Inflammatory macrophage (primary cell): ENCODE measurements around the gene NLRC3.

Experiments
- DNase-seq, 2 donors: peaks; one replicate each; pipeline ENCODE4 v3.0.0-alpha.2; 2020 to 2022

Gene NLRC3

DNA sequence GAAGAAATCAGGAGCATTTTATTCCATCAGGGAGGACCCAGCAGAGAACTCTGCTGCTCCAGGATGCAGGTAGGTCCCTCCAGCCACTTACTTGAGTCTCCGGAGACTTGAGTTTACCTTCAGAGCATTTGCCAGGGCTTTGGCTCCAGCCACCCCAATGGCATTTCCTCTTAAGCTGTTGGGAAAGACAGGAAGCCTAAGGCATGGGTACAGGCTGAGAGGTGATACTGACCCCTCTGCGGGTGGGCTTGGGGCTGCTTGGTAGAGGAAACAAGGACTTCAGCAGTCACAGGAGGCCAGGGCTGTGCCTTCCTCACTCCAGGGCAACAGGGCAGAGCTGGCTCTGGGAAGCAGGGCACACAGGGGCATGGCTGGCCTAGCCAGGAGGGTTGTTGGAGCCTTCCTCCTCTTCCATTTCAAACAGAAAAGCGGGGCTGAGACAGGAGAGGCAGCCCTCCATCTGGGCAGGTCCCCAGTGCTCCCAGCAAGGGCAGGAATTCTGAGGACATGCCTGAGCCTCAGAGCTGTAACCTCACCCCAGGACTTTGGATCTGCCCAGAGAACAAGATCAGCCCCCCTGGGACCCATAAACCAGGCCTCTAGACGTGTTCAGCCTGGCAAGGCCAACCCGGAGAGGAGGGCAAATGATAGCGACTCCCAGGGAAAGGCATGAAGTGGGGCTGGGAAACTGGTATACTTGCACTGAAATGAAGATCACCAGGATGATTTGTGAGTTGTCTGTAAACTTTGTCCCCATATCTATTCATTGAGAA lies 34.4 kb downstream of the NLRC3 start:
- no peak for DNase-seq

DNA sequence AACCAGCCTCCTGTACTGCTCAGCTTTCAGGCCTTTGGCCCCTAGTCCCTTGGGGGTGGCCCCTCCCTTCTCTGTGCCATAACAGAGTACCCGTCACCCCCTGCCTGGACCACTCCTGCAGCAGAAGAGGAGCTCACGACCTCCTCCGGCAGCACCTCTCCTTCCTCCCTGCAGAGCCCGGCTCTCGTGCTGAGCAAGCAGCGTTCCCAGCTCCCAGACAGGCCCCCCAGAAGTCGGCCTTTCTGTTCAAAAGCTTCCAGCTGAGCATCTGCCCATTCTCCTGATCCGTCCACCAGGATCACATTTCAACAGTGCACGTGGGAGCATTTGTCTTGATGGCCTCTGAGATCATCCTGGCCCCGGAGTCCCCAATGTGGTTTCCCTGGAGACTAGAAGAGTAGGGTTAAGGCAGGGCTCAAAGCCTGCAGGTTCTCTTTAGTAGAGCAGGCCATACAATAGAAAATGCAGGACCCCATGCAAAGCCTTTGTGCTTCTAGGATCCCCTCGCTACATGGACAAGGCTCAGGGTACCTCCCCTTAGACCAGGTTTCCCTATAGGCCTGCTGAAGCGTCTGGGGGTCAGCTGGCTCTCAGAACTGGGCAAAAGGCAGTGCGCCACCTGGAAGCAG lies 35.6 kb downstream of the NLRC3 start:
- DNase-seq: no peak

DNA sequence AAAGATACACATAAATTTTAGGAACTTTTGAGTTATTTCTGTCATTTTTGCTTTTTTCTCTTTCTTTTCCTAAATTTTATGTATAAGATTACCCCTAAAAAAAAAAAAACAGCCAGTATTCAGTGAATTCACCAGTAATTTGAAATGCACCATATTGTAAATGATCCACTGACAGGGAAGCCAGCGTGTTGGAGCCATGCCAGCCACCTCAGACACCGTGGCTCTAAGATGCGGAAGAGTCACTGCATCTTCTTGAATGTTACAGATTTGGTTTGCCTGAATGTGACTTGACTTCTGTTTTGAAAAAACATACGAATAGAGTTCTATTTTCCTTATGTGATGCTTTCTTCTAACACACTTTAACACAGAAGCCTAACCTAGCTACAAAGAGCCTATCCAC lies 39.0 kb downstream of the NLRC3 start:
- no peak for DNase-seq

DNA sequence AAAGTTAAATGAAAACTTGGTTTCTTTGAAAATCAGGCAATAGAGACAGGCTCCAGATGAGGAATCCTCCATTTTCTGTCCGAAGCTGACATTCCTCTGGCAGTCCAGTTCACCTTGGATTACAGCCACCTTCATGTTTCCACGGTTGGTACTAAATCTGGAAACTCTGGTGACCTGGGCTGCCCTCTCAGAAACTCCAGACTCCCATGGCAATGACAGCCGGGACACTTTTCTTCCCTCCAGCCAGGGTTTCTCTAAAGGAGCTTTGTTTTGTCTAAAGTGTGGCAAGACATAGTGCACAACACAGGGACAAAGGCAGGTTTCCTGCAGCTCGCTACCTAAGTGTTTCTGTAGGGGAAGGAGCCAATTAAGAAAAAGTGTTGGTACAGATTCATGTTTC lies 40.4 kb downstream of the NLRC3 start:
- no peak for DNase-seq

DNA sequence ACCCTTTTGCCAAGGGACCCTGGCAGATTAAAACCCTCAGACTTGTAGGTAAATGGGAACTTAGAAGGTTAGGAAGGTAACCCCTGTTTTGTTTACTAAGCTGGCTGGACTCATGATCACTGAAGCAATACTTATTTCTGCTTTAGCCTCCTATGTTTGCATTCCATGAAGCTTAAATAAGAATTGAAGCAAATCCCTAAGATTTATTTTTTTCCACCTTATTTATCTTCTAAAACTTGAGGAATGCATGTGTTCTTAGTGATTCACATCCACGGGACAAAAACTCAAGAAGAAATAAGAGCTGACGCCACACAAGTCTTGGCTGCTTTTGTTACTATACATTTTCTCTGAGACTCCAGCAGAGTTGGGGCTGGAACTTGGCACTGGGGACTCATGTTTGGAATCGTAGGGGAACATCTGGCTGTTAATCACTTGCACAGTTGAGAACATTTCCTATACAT lies 40.9 kb downstream of the NLRC3 start:
- DNase-seq: no peak

DNA sequence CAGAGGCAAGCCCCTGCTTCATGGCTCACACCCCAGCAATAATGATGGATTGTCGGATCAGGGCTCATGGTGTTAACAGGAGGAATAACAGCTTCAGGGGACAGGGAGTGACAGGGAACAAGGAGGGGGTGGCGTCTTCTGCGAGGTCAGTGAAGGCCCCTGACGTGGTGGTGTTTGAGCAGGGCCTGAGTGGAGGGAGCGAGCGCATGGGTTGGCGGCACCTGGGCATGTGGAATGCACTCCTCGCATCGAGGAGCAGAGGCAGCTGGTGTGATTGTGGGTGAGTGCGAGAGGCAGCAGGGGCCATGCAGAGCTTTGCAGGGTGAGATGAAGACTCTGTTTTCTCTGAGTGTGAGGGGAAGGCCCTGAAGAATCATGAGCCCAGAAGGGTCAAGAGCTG lies 43.1 kb downstream of the NLRC3 start:
- no peak for DNase-seq

DNA sequence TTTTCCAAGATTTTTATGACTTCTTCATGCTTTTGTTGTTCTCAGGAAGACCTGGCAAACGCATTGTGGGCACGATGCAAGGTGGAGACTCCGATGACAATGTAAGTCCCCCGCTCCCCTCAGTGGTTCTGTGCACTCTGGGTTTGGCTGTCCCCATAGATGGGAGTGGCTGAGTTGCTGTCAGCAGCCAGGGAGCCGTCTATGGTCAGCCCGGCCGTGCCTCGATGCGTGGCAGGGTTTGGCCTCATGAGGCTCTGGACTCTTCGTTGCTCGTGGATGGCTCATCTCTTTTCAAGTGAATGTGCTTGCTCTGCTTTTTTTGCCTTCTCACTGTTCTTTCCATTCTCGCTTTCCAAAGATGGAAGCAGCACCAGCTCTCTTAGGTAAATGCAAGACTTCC lies 44.5 kb downstream of the NLRC3 start:
- no peak for DNase-seq

DNA sequence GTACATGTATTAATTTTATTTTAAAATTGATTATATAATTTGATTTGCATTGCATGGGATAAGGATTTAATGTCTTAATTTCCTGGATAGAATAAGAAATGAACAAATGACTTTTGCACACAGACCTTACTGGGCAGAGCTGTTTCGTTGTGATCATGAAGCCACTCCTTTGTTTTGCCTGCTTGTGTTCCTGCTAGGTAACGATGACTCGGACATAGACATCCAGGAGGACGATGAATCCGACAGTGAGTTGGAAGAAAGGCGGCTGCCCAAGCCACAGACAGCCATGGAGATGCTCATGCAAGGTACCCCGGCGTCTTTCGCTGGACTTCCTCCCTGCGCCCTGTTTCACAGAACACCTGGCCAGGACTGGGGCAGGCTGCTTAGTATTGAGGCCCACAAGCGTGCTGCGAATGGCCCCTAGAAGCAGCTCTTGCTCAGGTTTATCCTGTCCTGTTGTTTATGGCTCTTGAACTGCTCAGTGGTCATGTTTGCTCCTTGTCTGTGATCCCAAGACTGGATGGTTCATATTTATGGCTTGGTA lies 46.8 kb downstream of the NLRC3 start:
- no peak for DNase-seq

DNA sequence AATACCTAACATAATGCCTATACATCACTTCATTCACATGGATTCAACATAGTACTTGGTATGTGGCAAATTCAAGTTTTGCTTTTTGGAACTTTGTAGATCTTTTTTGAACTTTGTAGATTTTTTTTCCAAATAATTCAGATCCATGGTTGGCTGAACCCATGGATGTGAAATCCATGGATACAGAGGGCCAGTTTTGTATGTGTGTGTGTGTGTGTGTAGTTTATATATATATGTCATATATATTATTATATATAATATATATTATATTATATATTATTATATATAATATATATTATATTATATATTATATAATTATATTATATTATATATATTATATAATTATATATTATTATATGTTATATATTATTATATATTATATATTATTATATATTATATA lies 48.0 kb downstream of the NLRC3 start:
- DNase-seq: no peak

DNA sequence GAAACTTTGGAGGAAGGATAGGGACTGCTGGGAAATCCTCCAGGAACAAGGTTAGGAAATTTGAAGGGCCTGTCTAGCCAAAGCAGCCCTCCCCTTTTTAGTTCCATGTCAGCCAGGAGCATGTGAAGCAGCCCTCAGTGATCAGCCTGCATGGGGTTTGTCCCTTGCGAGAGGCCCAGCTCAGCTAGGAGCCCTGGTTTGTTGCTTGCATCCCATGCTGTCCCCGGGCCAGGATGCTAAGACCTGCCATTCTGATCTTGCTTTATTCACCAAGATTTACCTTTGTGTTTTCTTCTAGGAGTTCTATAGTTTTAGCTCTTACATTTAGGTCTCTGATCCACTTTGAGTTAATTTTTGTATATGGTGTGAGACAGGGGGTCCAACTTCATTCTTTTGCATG lies 48.8 kb downstream of the NLRC3 start:
- no peak for DNase-seq

DNA sequence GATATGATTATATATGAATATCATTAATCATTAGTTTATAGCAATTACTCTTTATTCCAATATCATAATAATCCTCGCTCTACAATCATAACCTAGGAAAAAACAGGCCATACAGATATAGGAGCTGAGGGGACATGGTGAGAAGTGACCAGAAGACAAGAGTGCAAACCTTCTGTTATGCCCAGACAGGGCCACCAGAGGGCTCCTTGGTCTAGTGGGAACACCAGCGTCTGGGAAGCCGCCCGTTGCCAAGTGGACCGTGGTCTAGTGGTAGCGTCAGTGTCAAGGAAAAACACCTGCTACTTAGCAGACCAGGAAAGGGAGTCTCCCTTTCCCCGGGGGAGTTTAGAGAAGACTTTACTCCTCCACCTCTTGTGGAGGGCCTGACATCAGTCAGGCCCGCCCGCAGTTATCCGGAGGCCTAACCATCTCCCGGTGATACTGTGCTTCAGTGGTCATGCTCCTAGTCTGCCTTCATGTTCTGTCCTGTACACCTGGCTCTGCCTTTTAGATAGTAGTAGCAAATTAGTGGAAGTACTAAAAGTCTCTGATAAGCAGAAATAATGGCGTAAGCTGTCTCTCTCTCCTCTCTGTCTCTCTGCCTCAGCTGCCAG lies 49.9 kb downstream of the NLRC3 start:
- peak; percentile 63 to 70 for DNase-seq

DNA sequence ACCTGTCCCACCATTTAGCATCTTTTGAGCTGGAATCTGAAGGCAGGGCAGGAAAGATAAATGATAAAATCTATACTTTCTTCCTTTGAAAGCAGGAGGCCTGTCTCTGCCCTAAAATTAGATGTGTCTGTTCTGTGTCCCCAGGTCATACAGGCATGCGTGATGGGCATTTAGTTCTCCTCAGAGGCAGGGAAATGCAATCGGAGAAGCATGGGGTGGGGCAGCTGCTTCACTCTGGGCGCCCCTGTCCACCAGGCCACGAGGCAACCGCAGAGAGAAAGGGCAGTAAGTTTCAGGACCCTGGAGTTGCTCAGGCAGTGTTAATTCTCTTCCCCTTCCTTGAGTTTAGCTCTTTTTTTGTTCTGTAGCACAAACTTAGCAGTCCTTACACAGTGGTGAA lies 51.3 kb downstream of the NLRC3 start:
- no peak for DNase-seq

DNA sequence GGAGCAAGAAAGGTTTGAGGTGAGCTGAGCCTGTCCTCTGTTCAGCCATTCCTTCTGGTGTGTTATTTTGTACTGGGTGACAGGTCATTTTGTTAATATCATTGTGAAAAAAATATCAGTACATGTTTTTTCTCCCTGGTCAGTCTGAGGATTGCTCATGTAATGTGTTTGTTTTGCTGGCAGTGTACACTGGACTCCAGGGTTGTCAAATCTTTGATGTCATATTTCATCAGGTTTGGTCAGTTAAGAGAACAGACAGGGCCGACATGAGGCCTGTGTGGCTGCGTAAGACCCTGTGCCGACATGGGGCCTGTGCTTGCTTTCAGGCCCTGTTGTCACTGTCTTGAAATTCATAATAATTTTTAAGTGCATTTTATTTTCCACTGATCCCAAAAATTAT lies 53.9 kb downstream of the NLRC3 start:
- no peak for DNase-seq

DNA sequence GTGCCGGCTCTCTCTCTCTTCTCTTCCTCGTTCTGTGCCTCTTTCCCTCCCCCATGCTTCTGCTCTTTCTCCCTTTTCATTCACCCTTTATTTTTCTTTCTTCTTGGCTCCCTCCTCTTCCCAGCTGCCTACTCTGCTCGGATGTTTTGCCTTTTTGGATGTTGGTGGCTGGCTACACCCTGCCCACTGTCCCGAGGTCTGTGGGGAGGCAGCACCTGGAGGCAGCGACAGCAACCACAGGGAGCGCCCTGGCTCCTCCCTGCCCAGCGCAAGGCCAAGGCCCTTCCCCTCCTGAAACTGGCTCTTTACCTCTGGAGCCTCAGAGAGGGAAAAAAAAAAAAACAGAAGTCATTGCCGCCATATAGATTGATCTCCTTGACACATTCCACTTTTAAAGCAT lies 56.4 kb downstream of the NLRC3 start:
- DNase-seq: no peak

DNA sequence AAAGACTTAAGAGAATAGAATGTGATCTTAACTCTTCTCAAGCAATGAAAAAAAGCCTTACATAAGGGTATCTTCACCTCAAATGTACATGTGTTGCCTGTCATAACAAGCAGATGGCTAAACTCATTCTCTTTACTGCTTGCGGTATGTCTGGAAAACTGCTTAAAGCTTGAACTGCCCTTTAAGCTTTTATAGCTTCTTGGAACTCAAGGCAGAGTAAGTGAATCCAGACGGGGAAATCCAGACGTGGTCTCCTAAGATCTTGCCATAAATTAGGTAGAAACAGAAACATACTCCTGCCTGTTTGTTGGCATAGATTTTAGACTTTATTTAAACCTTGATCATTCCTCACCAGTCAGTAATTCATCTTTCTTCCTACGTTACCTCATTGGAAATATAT lies 56.8 kb downstream of the NLRC3 start:
- DNase-seq: no peak

DNA sequence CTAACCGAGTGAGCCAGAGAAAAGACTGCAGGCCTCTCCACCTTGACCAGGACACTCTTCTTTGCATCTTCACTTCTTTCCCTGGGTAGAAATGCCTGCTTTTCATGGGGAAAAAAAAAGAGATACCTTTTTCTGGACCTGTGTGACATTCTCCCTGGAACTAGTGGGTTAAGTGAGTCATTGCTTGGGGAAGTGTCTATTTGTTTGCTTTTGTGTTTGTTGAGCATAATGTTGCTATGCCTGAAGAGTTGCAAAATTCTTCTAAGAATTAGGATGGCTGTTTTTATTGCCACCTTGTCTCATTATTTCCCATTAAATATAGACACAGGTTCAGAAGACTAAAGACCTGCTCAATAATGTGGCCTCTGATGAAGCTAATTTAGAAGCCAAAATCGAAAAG lies 57.6 kb downstream of the NLRC3 start:
- no peak for DNase-seq

DNA sequence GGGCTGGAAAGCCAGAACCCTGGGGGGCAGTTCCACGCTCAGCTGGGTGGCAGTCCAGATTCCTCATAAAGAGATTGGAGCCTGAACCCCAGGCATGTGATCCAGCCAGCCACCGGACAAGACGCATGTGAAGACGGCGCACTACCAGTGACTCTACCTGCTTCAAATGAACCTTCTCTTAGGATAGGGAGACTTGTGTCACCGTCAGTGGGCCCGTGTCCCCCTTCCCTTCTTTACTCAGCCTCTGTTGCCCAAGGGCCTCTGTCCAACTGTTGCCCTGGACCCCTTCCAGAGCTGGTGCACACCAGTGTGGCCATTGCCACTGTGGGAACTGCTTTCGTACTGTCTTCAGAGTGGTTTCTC lies 58.2 kb downstream of the NLRC3 start:
- DNase-seq: no peak

DNA sequence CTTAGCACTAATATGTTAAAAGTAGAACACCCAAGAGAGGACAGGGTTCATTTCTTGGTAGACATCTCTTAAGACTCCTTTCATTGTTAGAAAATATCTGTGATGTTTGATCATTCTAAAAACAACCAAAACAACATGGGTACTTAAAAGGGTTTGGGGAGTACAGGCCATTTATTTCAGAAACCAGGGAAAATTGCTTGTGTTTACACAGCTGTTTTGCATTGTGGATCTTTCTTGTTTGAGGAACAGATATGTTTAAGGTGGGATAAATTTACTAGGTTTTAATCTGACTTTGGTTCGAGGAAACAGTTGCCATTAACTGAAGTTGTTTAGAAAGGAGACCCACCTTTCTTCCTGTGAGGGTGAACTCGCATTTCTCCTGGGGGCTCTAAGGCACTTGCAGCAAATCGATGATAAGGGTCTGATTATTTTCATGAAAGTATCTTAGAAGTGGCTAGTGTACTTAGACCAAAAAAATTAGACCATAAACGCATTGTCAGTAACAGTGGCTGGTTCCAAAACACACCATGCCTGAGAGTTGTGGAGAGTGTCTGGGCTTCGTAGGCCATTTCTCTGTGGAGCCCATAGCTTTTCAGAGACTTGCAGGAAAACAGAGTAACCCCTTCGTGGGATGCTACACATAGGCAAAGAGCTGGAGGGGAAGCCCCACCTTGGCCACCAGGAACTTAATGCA lies 58.8 kb downstream of the NLRC3 start:
- DNase-seq: no peak

DNA sequence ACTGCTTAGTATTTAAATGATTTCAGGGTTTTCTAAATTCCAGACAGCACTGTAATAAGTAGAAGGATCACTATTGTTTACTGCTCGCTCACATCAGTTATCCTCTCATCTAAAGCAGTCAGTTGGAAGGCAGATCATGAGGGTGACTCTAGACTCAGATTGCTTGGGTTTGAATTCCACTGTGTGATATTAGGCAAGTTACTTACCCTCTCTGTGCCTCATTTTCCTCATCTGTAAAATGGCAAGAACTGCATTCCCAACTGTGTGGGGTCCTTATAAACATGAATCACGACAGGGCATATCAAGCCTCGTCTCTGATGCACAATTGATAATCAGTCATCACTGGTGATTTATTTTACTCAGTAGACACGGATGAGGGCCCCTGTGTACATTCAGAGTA lies 61.3 kb downstream of the NLRC3 start:
- no peak for DNase-seq

DNA sequence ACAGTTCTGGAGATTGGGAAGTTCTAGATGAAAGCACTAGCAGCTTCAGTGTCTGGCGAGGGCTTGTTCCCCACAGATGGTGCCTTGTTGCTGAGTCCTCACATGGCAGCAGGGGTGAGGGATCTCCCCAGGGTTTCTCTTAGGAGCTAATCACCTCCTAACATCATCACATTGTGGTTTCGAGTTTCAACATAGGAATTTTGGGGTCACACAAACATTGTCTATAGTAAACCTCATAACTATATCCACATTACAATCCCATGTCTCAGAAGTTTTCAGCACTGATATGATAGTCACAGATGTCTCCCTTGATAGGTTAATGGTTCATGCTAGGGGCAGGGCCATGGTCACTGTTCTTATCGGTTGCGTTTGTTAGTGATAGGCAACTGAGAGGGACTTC lies 62.6 kb downstream of the NLRC3 start:
- no peak for DNase-seq

DNA sequence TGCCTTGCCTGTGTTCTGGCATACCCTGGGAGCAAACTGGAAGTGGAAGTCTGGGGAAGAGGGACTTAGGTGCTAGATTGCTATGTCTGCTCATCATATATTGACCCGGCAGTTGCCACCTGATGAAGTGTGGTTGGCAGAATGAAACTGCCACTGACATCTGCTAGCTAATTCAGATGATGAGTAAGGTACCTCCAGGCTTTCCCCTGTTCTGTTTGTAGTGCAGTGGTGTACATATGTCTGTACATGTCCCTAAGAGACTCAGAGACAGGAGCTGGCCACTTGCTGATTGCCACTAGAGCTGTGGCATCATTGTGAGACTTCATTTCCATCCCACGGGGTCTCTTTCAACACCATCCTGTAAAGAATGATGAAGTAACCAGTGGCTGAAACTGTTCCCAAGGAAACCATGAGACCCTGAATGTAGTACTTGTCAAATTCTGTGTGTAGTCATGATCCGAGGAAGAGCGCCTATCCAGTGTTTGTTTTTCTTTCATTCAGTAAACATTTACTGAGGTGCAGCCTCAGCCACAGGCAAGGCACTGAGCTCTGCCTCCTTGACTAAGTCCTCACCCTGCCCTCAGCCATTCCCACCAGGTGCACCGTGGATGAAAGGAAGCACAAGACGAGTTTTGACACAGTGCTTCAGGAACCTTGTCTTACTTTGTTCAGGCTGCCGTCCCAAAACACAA lies 63.2 kb downstream of the NLRC3 start:
- no peak for DNase-seq

DNA sequence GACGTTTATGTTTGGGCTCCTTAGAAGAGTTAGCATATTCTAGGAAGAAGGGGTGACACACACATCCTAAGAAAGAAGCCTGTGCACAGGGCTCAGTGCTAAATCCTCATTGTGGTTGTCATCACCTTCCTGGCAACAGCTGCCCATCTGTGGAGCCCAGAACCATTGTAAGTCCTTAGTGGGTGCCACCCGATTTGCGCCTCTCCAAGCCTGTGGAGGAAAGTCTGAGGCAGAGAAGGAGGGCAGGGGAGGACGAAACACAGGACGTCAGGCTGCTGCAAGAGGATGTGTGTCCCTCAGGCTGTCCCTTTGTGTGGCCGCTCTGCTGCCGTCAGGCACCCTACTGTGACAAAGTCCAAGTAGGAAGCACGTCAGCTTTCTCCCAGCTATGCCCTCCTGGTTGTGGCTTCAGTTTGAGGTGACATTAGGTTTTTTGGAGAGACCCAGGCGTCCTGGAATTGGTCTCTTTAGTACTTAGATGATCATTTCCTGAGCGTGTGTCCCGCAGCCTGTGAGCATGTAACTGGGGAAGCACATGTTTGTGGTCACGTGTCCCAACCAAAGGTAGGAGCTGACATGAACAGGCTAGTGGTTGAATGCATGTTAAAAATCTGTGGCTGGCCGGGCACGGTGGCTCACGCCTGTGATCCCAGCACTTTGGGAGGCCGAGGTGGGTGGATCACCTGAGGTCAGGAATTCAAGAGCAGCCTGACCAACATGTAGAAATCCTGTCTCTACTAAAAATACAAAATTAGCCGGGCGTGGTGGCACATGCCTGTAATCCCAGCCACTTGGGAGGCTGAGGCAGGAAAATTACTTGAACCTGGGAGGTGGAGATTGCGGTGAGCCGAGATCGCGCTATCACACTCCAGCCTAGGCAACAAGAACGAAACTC lies 65.7 kb downstream of the NLRC3 start:
- DNase-seq: no peak
